H1 (cell line): ENCODE results near the gene ANKRD31. TPM values are rescaled to one million over a fixed set of nuclear protein-coding genes. Genes with fewer than 3 reads are reported as not detected.

Experiments
- BCL11A ChIP-seq, 2 experiments: IDR thresholded peaks; one replicate each; pipeline ENCODE4 v1.6.1; 2011; ENCODE audit warnings: low read depth in 2 of 2, low read length in 2 of 2, mild to moderate bottlenecking in 2 of 2
- CBX5 ChIP-seq: fragments of 300-800, 300-1000 bp; sonication (generic); IDR thresholded peaks from 2 replicates; pipeline ENCODE4 v1.7.1; 2016; ENCODE audit warnings: antibody characterized with exemption, low read length, low read depth
- JUND ChIP-seq: IDR thresholded peaks from 2 replicates; pipeline ENCODE4 v1.6.1; 2011; ENCODE audit warnings: mild to moderate bottlenecking, improper control_type of control experiment, low read length
- RNF2 ChIP-seq: fragments of 200-900, 300-1000 bp; sonication (generic); IDR thresholded peaks from 2 replicates; pipeline ENCODE4 v1.7.1; 2016; ENCODE audit warnings: borderline replicate concordance, low read depth, mild to moderate bottlenecking, antibody characterized with exemption, low read length; ENCODE audit not compliant: poor library complexity, severe bottlenecking; ENCODE audit errors: missing control alignments
- SAP30 ChIP-seq: fragments of 300-600 bp; sonication (generic); IDR thresholded peaks from 2 replicates; pipeline ENCODE4 v1.7.1; 2012; ENCODE audit warnings: low read length, moderate library complexity, mild to moderate bottlenecking, inconsistent platforms; ENCODE audit not compliant: insufficient read depth, insufficient replicate concordance
- TCF12 ChIP-seq: IDR thresholded peaks from 2 replicates; pipeline ENCODE4 v1.6.1; 2011; ENCODE audit warnings: low read depth, mild to moderate bottlenecking, low read length
- polyA plus RNA-seq, 7 experiments: library from polyadenylated mRNA; depleted of rRNA in 3 of 7; stranded (reverse) in 5 of 7; unstranded in 2 of 7; fragments of >200 nt in 5 of 7; fragments of 200-250 nt in 2 of 7; gene quantifications; 1 replicate in 5 of 7; 2 replicates in 1 of 7; 4 replicates in 1 of 7; pipeline versions ENCODE4 v1.2.1 to v1.2.3, GENCODE V29; 2011 to 2013; ENCODE audit warnings: missing spikeins in 2 of 7, mixed read lengths in 2 of 7
- total RNA-seq: library from RNA; stranded (reverse); fragmentation: NEBNext Ultra II Directional; extraction: Animal tissue kit (Norgen Biotek cat#: 25700); gene quantifications from 2 replicates; pipeline ENCODE4 v1.2.1, GENCODE V29; 2021
- TF ChIP-seq, protein P1 (sequence below): fragments of 300-600 bp; sonication (generic); IDR thresholded peaks from 2 replicates; pipeline ENCODE4 v1.7.1; 2012; ENCODE audit warnings: low read length, moderate library complexity, mild to moderate bottlenecking, inconsistent platforms; ENCODE audit not compliant: insufficient replicate concordance

Gene ANKRD31
- total and polyA plus RNA-seq, 2 of the 8 experiments (the other 6 are each of a cell fraction or from before 2014, with no cell fraction given) = 0.05 to 0.06 TPM

DNA sequence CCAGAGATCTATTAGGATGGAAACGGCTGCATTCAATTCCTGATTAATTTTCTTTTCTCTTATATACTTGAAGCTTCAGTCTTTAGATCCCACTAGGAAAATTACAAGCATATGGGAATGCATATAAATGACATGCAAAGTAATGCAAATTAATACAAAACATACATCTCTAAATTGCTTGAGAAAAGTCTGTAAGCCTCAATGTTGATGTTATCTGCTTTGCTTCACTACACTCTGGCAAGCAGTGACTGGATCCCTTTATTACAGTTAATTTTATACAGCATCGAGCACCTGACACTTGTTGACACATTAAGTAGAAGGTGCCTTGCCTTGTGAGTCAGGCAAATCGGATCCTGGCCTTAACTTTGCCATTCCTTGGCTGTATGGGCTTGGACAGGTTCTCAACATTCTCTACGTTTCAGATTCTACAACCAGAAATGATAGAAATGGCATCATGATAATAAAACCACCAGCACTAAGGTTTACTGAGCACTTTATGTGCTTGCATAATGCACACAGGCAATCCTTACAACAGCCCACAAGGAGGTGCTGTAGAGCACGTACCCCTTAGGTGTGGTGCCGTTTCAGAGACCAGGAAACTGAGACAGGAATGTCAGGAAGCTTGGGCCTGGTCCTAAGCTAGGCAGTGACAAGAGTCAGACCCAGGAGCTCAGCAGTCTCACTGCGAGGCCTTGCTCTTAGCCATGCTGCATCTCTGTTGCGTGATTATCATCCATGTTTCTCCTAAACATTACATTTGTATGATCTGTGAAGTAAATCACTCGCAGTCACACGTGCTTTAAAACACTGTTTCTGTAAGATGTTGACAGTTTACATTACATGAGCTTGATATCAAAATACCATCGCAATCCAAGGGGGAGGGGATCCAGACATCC lies 187.0 kb downstream of the ANKRD31 start (continued):
- TF ChIP-seq, protein P1, sequence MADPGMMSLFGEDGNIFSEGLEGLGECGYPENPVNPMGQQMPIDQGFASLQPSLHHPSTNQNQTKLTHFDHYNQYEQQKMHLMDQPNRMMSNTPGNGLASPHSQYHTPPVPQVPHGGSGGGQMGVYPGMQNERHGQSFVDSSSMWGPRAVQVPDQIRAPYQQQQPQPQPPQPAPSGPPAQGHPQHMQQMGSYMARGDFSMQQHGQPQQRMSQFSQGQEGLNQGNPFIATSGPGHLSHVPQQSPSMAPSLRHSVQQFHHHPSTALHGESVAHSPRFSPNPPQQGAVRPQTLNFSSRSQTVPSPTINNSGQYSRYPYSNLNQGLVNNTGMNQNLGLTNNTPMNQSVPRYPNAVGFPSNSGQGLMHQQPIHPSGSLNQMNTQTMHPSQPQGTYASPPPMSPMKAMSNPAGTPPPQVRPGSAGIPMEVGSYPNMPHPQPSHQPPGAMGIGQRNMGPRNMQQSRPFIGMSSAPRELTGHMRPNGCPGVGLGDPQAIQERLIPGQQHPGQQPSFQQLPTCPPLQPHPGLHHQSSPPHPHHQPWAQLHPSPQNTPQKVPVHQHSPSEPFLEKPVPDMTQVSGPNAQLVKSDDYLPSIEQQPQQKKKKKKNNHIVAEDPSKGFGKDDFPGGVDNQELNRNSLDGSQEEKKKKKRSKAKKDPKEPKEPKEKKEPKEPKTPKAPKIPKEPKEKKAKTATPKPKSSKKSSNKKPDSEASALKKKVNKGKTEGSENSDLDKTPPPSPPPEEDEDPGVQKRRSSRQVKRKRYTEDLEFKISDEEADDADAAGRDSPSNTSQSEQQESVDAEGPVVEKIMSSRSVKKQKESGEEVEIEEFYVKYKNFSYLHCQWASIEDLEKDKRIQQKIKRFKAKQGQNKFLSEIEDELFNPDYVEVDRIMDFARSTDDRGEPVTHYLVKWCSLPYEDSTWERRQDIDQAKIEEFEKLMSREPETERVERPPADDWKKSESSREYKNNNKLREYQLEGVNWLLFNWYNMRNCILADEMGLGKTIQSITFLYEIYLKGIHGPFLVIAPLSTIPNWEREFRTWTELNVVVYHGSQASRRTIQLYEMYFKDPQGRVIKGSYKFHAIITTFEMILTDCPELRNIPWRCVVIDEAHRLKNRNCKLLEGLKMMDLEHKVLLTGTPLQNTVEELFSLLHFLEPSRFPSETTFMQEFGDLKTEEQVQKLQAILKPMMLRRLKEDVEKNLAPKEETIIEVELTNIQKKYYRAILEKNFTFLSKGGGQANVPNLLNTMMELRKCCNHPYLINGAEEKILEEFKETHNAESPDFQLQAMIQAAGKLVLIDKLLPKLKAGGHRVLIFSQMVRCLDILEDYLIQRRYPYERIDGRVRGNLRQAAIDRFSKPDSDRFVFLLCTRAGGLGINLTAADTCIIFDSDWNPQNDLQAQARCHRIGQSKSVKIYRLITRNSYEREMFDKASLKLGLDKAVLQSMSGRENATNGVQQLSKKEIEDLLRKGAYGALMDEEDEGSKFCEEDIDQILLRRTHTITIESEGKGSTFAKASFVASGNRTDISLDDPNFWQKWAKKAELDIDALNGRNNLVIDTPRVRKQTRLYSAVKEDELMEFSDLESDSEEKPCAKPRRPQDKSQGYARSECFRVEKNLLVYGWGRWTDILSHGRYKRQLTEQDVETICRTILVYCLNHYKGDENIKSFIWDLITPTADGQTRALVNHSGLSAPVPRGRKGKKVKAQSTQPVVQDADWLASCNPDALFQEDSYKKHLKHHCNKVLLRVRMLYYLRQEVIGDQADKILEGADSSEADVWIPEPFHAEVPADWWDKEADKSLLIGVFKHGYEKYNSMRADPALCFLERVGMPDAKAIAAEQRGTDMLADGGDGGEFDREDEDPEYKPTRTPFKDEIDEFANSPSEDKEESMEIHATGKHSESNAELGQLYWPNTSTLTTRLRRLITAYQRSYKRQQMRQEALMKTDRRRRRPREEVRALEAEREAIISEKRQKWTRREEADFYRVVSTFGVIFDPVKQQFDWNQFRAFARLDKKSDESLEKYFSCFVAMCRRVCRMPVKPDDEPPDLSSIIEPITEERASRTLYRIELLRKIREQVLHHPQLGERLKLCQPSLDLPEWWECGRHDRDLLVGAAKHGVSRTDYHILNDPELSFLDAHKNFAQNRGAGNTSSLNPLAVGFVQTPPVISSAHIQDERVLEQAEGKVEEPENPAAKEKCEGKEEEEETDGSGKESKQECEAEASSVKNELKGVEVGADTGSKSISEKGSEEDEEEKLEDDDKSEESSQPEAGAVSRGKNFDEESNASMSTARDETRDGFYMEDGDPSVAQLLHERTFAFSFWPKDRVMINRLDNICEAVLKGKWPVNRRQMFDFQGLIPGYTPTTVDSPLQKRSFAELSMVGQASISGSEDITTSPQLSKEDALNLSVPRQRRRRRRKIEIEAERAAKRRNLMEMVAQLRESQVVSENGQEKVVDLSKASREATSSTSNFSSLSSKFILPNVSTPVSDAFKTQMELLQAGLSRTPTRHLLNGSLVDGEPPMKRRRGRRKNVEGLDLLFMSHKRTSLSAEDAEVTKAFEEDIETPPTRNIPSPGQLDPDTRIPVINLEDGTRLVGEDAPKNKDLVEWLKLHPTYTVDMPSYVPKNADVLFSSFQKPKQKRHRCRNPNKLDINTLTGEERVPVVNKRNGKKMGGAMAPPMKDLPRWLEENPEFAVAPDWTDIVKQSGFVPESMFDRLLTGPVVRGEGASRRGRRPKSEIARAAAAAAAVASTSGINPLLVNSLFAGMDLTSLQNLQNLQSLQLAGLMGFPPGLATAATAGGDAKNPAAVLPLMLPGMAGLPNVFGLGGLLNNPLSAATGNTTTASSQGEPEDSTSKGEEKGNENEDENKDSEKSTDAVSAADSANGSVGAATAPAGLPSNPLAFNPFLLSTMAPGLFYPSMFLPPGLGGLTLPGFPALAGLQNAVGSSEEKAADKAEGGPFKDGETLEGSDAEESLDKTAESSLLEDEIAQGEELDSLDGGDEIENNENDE = no peak
- TF ChIP-seq RNF2 (no peak), TCF12 (no peak), CBX5 (no peak), JUND (no peak), SAP30 (no peak), BCL11A (IDR thresholded peaks at IDR 0.05; ENCODE audit: low read depth in 2 of 2, low read length in 2 of 2) (no peak)
